NT2/D1 (cell line): ENCODE measurements around the gene BAG5.

Source experiments
- SUZ12 ChIP-seq: IDR thresholded peaks from 2 replicates; pipeline ENCODE4 v1.6.1; 2011; ENCODE audit not compliant: insufficient read length, insufficient read depth; ENCODE audit errors: extremely low read depth
- YY1 ChIP-seq: IDR thresholded peaks from 2 replicates; pipeline ENCODE4 v1.6.1; 2011; ENCODE audit not compliant: insufficient read length, insufficient read depth
- ZNF274 ChIP-seq: IDR thresholded peaks from 2 replicates; pipeline ENCODE4 v1.6.1; 2011; ENCODE audit warnings: mild to moderate bottlenecking, low read depth, low read length

DNA sequence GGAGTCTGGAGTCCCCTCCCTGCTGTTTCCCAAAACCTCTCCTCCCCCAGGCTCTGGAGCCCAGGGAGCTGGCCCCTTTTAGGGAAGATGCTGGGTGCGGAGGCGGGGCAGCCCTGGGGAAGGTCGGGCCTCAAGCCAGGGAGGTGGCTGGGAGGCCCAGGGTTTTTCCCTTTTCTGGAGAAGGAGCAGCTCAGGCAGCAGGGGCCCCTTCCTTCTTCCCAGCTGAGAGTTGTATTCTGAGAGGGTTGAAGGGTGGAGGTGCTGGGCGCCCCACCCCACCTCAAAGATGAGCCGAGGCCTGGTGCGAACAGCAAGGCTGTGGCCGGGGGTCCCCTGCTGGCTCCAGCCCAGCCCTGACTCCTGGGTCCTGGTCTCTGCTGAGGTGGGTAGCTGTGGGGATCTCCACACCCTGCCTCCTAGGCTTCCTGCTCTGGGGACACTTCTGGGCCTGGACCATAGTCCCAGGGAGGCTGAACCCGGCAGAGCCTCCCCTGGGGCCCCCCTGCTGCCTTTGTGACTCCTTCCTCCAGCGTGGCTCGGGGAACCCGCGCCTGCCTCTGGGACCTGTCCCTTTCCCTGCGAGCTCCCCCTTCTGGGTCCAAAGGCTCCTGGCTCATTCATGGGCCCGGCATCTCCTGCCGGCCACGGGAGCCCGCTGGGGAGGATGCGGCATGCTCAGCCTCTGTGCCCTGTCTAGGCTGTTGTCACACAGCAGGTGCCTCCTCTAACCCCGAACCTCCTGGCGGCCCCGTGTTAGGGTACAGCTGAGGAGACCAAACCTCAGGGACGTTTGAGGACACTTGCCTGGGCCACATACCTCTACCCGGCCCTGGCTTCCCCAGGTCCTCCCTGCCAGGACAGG, 29.1 kb downstream of the BAG5 start:
- TF ChIP-seq YY1 (no peak), ZNF274 (no peak), SUZ12 (no peak)
